CD4-positive, alpha-beta T cell treated with Interleukin-17A for 4 hours (primary cell): ENCODE results near the gene FAM209B.
"Not testable (repeated sequence)": the region's sequence is repeated elsewhere in the genome, so short reads cannot be mapped to it uniquely, and the experiment has no call there.

Experiments
- DNase-seq: peaks from one replicate; pipeline ENCODE4 v3.0.0-alpha.2; 2020; ENCODE audit warnings: mixed read lengths

FAM209B gene

GRCh38 chr20:56540415-56540814 is 7.4 kb downstream of the FAM209B start:
- no peak for DNase-seq

GRCh38 chr20:56542489-56543030 is 9.5 kb downstream of the FAM209B start:
- DNase-seq = no peak

GRCh38 chr20:56551571-56551970 is 18.5 kb downstream of the FAM209B start:
- no peak for DNase-seq

GRCh38 chr20:56552911-56553629 is 20.0 kb downstream of the FAM209B start:
- DNase-seq = no peak

- DNase-seq = no peak
Observed at GRCh38 chr20:56554869-56555268, 21.8 kb downstream of the FAM209B start.

- no peak for DNase-seq
Observed at GRCh38 chr20:56558968-56559367, 25.9 kb downstream of the FAM209B start.

- DNase-seq = not testable (repeated sequence)
Observed at GRCh38 chr20:56564526-56564925, 31.5 kb downstream of the FAM209B start.

- DNase-seq = no peak
Observed at GRCh38 chr20:56565511-56565910, 32.5 kb downstream of the FAM209B start.

- no peak for DNase-seq
Observed at GRCh38 chr20:56566621-56567020, 33.6 kb downstream of the FAM209B start.

GRCh38 chr20:56570832-56571231 is 37.8 kb downstream of the FAM209B start:
- DNase-seq = no peak

GRCh38 chr20:56572172-56572571 is 39.1 kb downstream of the FAM209B start:
- no peak for DNase-seq

- no peak for DNase-seq
Observed at GRCh38 chr20:56573986-56574385, 40.9 kb downstream of the FAM209B start.

GRCh38 chr20:56574531-56575142 is 41.6 kb downstream of the FAM209B start:
- no peak for DNase-seq

- no peak for DNase-seq
Observed at GRCh38 chr20:56575157-56575556, 42.1 kb downstream of the FAM209B start.

GRCh38 chr20:56575961-56576360 is 42.9 kb downstream of the FAM209B start:
- DNase-seq = no peak

- no peak for DNase-seq
Observed at GRCh38 chr20:56579301-56579710, 46.3 kb downstream of the FAM209B start.

- DNase-seq = no peak
Observed at GRCh38 chr20:56580226-56580625, 47.2 kb downstream of the FAM209B start.

GRCh38 chr20:56581701-56582100 is 48.7 kb downstream of the FAM209B start:
- DNase-seq = no peak

- DNase-seq = no peak
Observed at GRCh38 chr20:56582542-56582941, 49.5 kb downstream of the FAM209B start.

GRCh38 chr20:56584916-56585315 is 51.9 kb downstream of the FAM209B start:
- no peak for DNase-seq
